HG02588 (cell line): ENCODE results near the gene PARD3B.
"Not testable (repeated sequence)": the region's sequence is repeated elsewhere in the genome, so short reads cannot be mapped to it uniquely, and the experiment has no call there.

Source experiments
- ATAC-seq: cut with Tn5 transposase; IDR thresholded peaks from one replicate; pipeline ENCODE4 v1.9.1; 2021; ENCODE audit warnings: mild to moderate bottlenecking, moderate library complexity; ENCODE audit not compliant: unreplicated experiment

Gene PARD3B

DNA sequence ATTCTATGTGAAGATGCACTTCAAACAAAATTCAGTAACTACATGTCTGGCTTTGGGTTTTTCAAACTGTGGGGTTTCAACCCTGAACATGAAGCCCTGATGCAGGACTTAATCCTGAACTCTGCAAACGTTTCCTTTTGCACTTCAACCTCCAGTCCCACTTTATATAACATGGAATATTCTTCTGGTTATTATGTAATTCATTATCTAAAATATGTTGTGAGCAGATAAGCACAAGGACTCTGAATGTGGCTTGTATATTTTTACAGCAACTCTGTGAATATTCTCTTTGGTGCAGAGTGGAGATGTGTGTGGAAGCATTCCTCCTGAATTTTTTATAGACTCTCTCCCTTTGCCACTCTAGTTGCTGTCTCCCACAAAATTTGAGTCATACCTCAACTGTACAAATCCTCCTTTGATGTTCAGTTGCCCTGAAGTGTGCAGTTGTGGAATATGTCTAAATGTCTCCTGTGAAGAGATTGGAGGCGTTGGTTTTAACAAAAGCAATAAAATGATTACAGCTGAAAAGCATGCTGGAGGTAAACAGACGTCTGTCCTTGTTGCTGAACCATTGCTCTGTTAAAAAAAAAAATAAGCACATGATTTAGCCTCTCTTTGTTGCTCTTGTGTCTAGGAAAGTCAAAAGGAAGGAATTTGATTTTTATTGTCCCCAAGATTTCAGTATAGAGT is 931.9 kb downstream of the PARD3B start:
- no peak for ATAC-seq

GRCh38 chr2:205481861-205482260 is 936.6 kb downstream of the PARD3B start:
- no peak for ATAC-seq

GRCh38 chr2:205482399-205483081 is 937.3 kb downstream of the PARD3B start:
- ATAC-seq = no peak

DNA sequence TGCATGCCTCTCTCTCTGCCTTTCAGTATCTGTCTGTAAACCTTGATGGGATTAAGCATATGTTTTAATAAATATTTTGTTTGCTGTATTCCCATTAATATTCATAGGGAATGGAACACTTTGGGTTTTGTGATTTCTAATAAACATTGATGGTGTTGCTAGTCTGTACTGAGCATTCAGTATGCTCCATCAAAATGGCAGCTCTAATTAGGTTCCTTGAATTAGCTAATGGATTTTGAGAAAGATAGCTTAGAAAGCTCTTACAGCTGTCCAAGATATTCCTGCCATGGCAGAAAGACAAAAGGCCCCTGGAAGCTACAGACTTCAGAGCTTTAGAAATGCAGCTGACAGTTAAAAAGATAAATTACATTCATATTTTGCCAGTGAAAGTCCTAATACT is 937.8 kb downstream of the PARD3B start:
- no peak for ATAC-seq

DNA sequence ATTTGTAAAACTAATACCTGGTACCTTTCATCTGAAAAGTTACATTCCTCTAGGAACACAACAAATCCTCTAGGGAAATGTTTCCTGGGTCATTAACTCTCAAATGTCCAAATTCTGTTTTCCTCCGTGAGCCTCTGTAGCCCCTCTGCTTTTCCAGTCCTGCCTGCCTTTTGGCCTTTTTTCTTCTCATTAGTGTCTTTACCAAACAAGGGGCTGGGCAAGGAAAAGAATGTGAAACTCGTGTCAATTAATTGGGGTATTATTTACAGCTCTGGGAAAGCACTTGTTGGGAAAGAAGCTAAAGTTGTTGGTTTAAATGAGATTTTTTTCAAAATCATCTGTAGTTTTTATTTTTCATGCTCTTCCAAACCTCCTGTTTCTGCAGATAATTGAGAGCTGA is 938.9 kb downstream of the PARD3B start:
- no peak for ATAC-seq

GRCh38 chr2:205484764-205485163 is 939.5 kb downstream of the PARD3B start:
- ATAC-seq = no peak

DNA sequence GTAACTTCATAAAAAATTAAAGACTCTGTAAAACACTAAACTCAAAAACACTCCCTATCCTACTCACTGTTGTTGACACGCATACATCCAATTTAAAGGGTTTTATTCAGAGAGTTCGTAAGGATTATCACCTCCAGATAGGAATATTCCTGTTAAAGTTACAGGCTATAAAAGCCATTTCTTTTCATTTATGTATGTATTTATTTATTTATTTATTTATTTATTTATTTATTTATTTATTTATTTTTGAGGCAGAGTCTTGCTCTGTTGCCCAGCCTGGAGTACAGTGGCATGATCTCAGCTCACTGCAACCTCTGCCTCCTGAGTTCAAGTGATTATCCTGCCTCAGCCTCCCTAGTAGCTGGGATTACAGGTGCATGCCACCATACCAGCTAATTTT is 948.3 kb downstream of the PARD3B start:
- ATAC-seq = not testable (repeated sequence)

- no peak for ATAC-seq
Observed at GRCh38 chr2:205494537-205495235, 949.4 kb downstream of the PARD3B start.

- ATAC-seq = no peak
Observed at GRCh38 chr2:205495819-205496218, 950.5 kb downstream of the PARD3B start.

- ATAC-seq = no peak
Observed at GRCh38 chr2:205496370-205496769, 951.1 kb downstream of the PARD3B start.

DNA sequence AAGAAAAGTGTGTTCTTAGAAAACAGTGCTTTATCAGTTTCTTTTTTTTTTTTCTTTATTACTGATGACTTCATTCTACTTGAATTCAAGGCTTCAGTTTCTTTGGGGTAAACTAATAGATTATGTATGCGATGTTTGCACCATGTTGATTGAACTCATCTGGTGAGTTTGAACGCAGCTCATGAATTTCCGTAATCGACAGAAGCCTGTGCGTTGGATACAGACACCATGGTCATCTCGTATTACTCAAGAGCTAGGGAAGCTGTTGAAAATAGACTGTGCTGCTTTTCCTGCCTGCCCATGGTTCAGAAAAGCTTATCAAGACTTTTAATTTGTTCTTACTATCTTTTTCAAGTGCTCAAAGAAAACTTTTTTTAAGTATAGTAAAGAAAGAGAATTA is 951.5 kb downstream of the PARD3B start:
- ATAC-seq = no peak

GRCh38 chr2:205499006-205499405 is 953.7 kb downstream of the PARD3B start:
- ATAC-seq = no peak

- ATAC-seq = no peak
Observed at GRCh38 chr2:205500065-205500464, 954.8 kb downstream of the PARD3B start.

DNA sequence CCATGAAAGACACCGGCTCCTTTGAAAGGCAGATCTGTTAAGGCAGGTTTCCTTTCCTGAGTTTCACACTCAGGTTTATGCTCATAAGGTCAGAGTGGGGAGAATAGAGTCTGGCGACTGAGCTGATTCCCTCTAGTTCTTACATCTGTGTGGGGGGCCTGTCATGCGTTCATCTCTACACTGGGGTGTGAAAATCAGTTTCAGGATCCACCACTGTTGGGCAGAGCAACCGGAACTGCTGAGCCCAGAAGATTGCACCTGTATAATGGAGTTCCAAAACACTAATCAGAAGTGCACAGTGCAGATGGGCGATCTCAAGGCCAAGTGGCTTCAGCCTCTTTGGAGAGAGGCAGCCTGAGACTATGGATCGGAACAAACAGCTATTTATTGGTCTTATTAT is 955.7 kb downstream of the PARD3B start:
- no peak for ATAC-seq

GRCh38 chr2:205501826-205502225 is 956.6 kb downstream of the PARD3B start:
- ATAC-seq = no peak

GRCh38 chr2:205505371-205505770 is 960.1 kb downstream of the PARD3B start:
- no peak for ATAC-seq

GRCh38 chr2:205509655-205510054 is 964.4 kb downstream of the PARD3B start:
- no peak for ATAC-seq

- ATAC-seq = no peak
Observed at GRCh38 chr2:205510345-205510744, 965.1 kb downstream of the PARD3B start.

DNA sequence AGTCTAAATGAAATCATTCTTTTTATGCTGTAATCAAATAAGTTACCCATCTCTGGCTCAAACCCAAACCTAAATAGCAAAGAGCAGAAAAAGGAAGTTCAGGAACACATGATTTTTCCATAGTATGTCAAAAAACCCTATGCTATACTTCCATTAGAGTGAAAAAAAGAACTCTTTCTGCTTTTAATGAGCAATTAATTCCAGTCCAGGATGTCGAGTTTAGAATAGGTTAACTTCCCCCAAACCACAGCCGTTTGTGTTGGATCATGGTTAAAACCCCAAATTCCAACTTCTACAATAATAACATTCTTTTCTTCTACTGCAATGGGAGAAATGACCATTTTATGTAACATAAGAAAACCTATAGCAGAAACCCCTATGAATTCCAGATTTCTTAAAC is 965.9 kb downstream of the PARD3B start:
- ATAC-seq = no peak

DNA sequence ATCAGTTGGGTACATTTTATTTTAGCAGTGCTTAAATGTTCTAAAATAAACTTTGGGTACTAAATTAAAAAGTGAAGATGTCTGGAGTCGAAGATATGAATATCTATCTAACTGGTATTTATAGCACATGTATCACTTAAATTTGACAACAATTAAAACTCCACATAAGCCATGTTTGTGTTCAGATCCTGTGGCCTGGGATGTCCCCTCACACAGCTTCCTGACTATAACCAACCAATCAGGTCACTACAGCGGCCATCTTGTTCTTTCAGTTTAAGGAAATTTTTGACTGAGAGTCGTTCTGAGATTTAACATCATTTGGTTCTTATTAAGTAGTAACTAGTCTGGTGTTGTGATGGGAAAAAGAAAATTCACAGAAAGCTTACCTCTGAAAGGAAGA is 966.4 kb downstream of the PARD3B start:
- no peak for ATAC-seq

DNA sequence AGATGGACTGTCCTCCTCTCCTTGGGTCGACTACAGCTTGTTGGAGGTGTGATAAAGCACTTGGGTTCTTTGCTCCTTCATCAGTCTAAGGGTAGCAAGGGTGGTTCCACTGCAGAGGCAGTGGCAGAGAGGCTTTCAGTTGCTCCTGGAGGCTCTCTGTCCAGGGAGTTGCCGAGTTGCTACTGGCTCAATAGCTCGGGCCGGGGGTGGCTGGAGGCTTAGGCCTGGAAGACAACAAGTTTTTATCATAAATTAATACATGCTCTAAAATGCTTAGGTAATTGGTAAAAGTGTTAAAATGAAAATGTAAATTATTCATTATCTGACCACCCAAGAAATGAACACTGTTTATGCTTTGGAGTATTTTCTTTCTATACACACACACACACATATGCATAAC is 975.0 kb downstream of the PARD3B start:
- no peak for ATAC-seq

DNA sequence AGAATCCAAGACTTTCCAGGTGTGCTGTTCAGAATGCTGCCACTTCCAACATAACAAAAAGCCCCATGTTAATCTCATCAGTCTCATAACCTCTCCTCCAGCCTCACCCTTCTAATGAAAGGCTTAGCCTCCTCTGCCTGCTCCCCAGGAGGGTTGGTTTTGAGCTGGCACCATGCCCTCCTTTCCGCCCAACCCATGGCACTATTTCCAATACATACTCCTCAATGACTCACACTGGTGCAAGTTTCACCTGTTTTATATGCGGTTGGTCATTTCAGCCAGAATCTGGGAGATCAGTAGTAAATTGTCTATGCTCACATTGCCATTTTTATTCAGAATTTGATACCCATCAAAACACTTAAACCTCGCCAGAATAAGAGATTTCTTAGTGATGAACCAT is 979.4 kb downstream of the PARD3B start:
- ATAC-seq = no peak
